ENCODE results near the gene GLS2. TPM values are rescaled to one million over a fixed set of nuclear protein-coding genes. Genes with fewer than 3 reads are reported as not detected.

Gene GLS2
- total and polyA plus RNA-seq, 5 donors from 2014 or later = 0.64 to 3.9 (median 1.3) TPM

GRCh38 chr12:56431850-56432249 lies 56.1 kb downstream of the GLS2 start:
- peaks cover 15% of the 10 kb centered on the region for H3K36me3 ChIP-seq (ENCODE audit: control insufficient read depth, insufficient read depth, low read length)
- H3K27me3 Mint-ChIP-seq = no peaks in the 10 kb centered on the region
- no peak for DNase-seq
- peak overlapping the region in 2 of 3 donors; percentile 25 to 75 for H3K27ac Mint-ChIP-seq
- no peak overlapping the region for H3K4me3 ChIP-seq (ENCODE audit: low read depth, low read length)
- H3K4me1 Mint-ChIP-seq = peaks cover 0 to 5% (median 0%) of the 10 kb centered on the region in 4 donors
- no peaks in the 10 kb centered on the region for H3K9me3 ChIP-seq (ENCODE audit: control insufficient read depth in 2 of 2, low read length in 2 of 2)
- H3K4me1 ChIP-seq (ENCODE audit: control insufficient read depth, insufficient read depth, low read length, poor library complexity, severe bottlenecking) = no peaks in the 10 kb centered on the region
- no peaks in the 10 kb centered on the region for H3K27me3 ChIP-seq (ENCODE audit: control insufficient read depth, insufficient read depth, low read length)
- H3K9me3 Mint-ChIP-seq = no peaks in the 10 kb centered on the region
- ATAC-seq (ENCODE audit: low read depth in 2 of 2) = no peak
- no peak overlapping the region for H3K4me3 Mint-ChIP-seq
- H3K27ac ChIP-seq (ENCODE audit: insufficient read depth, low read length, poor library complexity, severe bottlenecking) = no peak overlapping the region
- H3K36me3 Mint-ChIP-seq = peaks cover 7% of the 10 kb centered on the region

DNA sequence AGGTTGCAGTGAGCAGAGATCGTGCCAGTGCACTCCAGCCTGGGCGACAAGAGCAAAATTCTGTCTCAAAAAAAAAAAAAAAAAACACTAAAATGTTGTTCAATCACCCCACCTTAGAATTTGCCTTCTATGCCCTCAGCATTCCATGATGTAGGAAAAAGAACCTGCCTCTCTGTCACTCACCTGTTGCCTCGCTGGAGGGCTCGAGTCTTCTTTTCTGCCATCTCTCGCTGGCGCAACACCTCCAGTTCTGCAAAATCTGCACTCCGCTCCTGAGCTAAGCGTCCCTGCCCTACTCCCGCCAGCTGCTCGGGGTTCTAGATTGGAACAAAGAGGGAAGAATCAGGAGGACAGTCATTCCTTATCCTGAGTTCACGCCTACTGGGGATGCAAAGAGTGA lies 56.7 kb downstream of the GLS2 start:
- H3K27ac Mint-ChIP-seq = peak overlapping the region in 1 of 3 donors; percentile 75
- Histone ChIP-seq H3K4me3 (ENCODE audit: low read depth, low read length) (no peak overlapping the region), H3K9me3 (ENCODE audit: control insufficient read depth in 2 of 2, low read length in 2 of 2) (no peaks in the 10 kb centered on the region), H3K27ac (ENCODE audit: insufficient read depth, low read length, poor library complexity, severe bottlenecking) (no peak overlapping the region), H3K27me3 (ENCODE audit: control insufficient read depth, insufficient read depth, low read length) (no peaks in the 10 kb centered on the region), H3K4me1 (ENCODE audit: control insufficient read depth, insufficient read depth, low read length, poor library complexity, severe bottlenecking) (no peaks in the 10 kb centered on the region), H3K36me3 (ENCODE audit: control insufficient read depth, insufficient read depth, low read length) (peaks cover 15% of the 10 kb centered on the region)
- H3K36me3 Mint-ChIP-seq = peaks cover 7% of the 10 kb centered on the region
- peaks cover 0 to 5% (median 0%) of the 10 kb centered on the region in 4 donors for H3K4me1 Mint-ChIP-seq
- no peak overlapping the region for H3K4me3 Mint-ChIP-seq
- no peak for DNase-seq
- no peaks in the 10 kb centered on the region for H3K9me3 Mint-ChIP-seq
- no peaks in the 10 kb centered on the region for H3K27me3 Mint-ChIP-seq
- ATAC-seq (ENCODE audit: low read depth in 2 of 2) = no peak

DNA sequence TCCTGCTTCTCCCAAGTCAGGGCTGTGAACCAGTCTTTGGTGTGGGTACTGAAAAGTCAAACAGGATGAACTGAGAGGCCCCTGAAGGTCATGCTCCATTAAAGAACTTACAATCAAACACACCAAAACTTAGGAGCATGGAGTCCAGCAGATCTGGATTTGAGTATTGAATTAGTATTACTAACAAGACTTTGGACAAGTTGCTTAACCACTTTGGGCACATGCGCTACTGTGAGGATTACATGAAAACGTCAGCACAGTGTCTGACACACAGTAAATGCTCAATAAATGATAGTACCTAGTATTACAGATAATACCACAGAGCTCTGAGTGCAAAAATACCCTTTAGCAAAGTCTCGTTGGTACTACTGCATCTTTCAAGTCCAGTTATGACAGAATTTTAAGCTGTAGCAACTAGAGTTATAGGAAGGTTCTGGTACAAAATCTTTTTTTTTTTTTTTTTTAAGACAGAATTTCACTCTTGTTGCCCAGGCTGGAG lies 62.0 kb downstream of the GLS2 start:
- H3K27ac Mint-ChIP-seq = no peak overlapping the region
- H3K27me3 Mint-ChIP-seq = no peaks in the 10 kb centered on the region
- DNase-seq (no peak), ATAC-seq (ENCODE audit: low read depth in 2 of 2) (no peak)
- no peaks in the 10 kb centered on the region for H3K9me3 ChIP-seq (ENCODE audit: control insufficient read depth in 2 of 2, low read length in 2 of 2)
- no peaks in the 10 kb centered on the region for H3K27me3 ChIP-seq (ENCODE audit: control insufficient read depth, insufficient read depth, low read length)
- peaks cover 4 to 9% (median 5%) of the 10 kb centered on the region in 4 donors for H3K4me1 Mint-ChIP-seq
- H3K27ac ChIP-seq (ENCODE audit: insufficient read depth, low read length, poor library complexity, severe bottlenecking) = no peak overlapping the region
- H3K4me3 Mint-ChIP-seq = no peak overlapping the region
- no peak overlapping the region for H3K4me3 ChIP-seq (ENCODE audit: low read depth, low read length)
- peaks cover 16% of the 10 kb centered on the region for H3K36me3 Mint-ChIP-seq
- no peaks in the 10 kb centered on the region for H3K9me3 Mint-ChIP-seq
- H3K4me1 ChIP-seq (ENCODE audit: control insufficient read depth, insufficient read depth, low read length, poor library complexity, severe bottlenecking) = peaks cover 6% of the 10 kb centered on the region
- H3K36me3 ChIP-seq (ENCODE audit: control insufficient read depth, insufficient read depth, low read length) = peaks cover 31% of the 10 kb centered on the region

DNA sequence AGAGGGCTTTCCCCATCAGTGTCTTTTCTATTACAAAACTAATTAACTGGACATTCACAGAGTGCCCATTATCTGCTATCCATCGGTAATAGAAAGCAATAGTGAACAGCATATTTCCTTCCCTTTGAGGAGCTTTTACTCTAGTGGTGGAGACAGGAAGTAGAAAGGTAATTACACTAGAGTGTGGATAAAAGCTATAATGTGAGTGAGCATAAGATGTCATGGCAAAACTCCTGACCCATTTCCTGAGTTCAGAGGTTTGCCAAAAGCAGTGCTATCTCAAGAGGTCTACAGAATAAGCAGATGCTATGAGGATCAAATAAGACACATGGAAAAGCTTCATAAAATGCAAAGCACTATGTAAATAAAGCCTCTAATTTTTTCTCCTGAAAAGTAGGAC lies 62.8 kb downstream of the GLS2 start:
- Histone ChIP-seq H3K9me3 (ENCODE audit: control insufficient read depth in 2 of 2, low read length in 2 of 2) (no peaks in the 10 kb centered on the region), H3K27me3 (ENCODE audit: control insufficient read depth, insufficient read depth, low read length) (no peaks in the 10 kb centered on the region), H3K36me3 (ENCODE audit: control insufficient read depth, insufficient read depth, low read length) (peaks cover 31% of the 10 kb centered on the region), H3K4me3 (ENCODE audit: low read depth, low read length) (no peak overlapping the region), H3K27ac (ENCODE audit: insufficient read depth, low read length, poor library complexity, severe bottlenecking) (no peak overlapping the region), H3K4me1 (ENCODE audit: control insufficient read depth, insufficient read depth, low read length, poor library complexity, severe bottlenecking) (peaks cover 6% of the 10 kb centered on the region)
- Mint-ChIP-seq H3K27ac (peak overlapping the region; percentile 12 to 78 (median 26)), H3K27me3 (no peaks in the 10 kb centered on the region), H3K36me3 (peaks cover 23% of the 10 kb centered on the region), H3K4me1 (peaks cover 4 to 9% (median 5%) of the 10 kb centered on the region in 4 donors), H3K4me3 (no peak overlapping the region), H3K9me3 (no peaks in the 10 kb centered on the region)
- DNase-seq (peak in 1 of 3 donors; percentile 14), ATAC-seq (ENCODE audit: low read depth in 2 of 2) (peak; percentile 47 to 50)

Other genes with a start within 250 kb of the GLS2 start
- 40.1 TPM for gene ANKRD52, start 229.8 kb downstream of the GLS2 start, total RNA-seq
- 1 to 10 TPM; 5.0 to 7.5 (median 6.4) TPM for gene ANKRD52, start 229.8 kb downstream of the GLS2 start, polyA plus RNA-seq
- gene COQ10A, start 221.2 kb downstream of the GLS2 start, total RNA-seq = 23.7 TPM
- 10 to 100 TPM in 3 of 4 donors, 1 to 10 TPM in 1; 8.1 to 11.5 (median 11.0) TPM for gene COQ10A, start 221.2 kb downstream of the GLS2 start, polyA plus RNA-seq
- gene CS, start 187.8 kb downstream of the GLS2 start, total RNA-seq = 173 TPM
- 10 to 100 TPM; 69.3 to 85.8 (median 74.3) TPM for gene CS, start 187.8 kb downstream of the GLS2 start, polyA plus RNA-seq
- 47.6 TPM for gene CNPY2, start 172.2 kb downstream of the GLS2 start, total RNA-seq
- gene CNPY2, start 172.2 kb downstream of the GLS2 start, polyA plus RNA-seq = 100 to 1,000 TPM; 139 to 166 (median 156) TPM
- 83.5 TPM for gene PAN2, start 154.2 kb downstream of the GLS2 start, total RNA-seq
- gene PAN2, start 154.2 kb downstream of the GLS2 start, polyA plus RNA-seq = 10 to 100 TPM in 1 of 4 donors, 1 to 10 TPM in 3; 4.5 to 10.6 (median 7.3) TPM
- 27.1 TPM for gene IL23A, start 149.3 kb downstream of the GLS2 start, total RNA-seq
- gene IL23A, start 149.3 kb downstream of the GLS2 start, polyA plus RNA-seq = 10 to 100 TPM; 12.2 to 18.8 (median 16.8) TPM
- gene STAT2, start 128.1 kb downstream of the GLS2 start, total RNA-seq = 190 TPM
- gene STAT2, start 128.1 kb downstream of the GLS2 start, polyA plus RNA-seq = 10 to 100 TPM; 67.9 to 92.5 (median 79.8) TPM
- gene APOF, start 125.3 kb downstream of the GLS2 start, total RNA-seq = not detected
- gene APOF, start 125.3 kb downstream of the GLS2 start, polyA plus RNA-seq = not detected
- 7.3 TPM for gene TIMELESS, start 38.7 kb downstream of the GLS2 start, total RNA-seq
- 1 to 10 TPM; 2.8 to 6.3 (median 4.6) TPM for gene TIMELESS, start 38.7 kb downstream of the GLS2 start, polyA plus RNA-seq
- not detected for gene MIP, start 33.5 kb downstream of the GLS2 start, total RNA-seq
- gene MIP, start 33.5 kb downstream of the GLS2 start, polyA plus RNA-seq = under 1 TPM in 3 of 4 donors, not detected in 1; 0.07 to 0.24 (median 0.09) TPM
- gene SPRYD4, start 19.6 kb downstream of the GLS2 start, total RNA-seq = 5.3 TPM
- gene SPRYD4, start 19.6 kb downstream of the GLS2 start, polyA plus RNA-seq = 1 to 10 TPM in 3 of 4 donors, under 1 TPM in 1; 0.64 to 2.0 (median 1.5) TPM
- 3.1 TPM for gene RBMS2, start 33.7 kb upstream of the GLS2 start, total RNA-seq
- gene RBMS2, start 33.7 kb upstream of the GLS2 start, polyA plus RNA-seq = under 1 TPM in 3 of 4 donors, not detected in 1; 0.14 to 0.41 (median 0.23) TPM
- gene BAZ2A, start 142.2 kb upstream of the GLS2 start, total RNA-seq = 237 TPM
- gene BAZ2A, start 142.2 kb upstream of the GLS2 start, polyA plus RNA-seq = 10 to 100 TPM; 22.2 to 30.2 (median 22.6) TPM
- 277 TPM for gene ATP5F1B, start 157.8 kb upstream of the GLS2 start, total RNA-seq
- gene ATP5F1B, start 157.8 kb upstream of the GLS2 start, polyA plus RNA-seq = 1,000 to 10,000 TPM in 1 of 4 donors, 100 to 1,000 TPM in 3; 781 to 1,082 (median 867) TPM
- gene PTGES3, start 200.1 kb upstream of the GLS2 start, total RNA-seq = 128 TPM
- 100 to 1,000 TPM; 276 to 321 (median 303) TPM for gene PTGES3, start 200.1 kb upstream of the GLS2 start, polyA plus RNA-seq
- 920 TPM for gene NACA, start 237.1 kb upstream of the GLS2 start, total RNA-seq
- gene NACA, start 237.1 kb upstream of the GLS2 start, polyA plus RNA-seq = 1,000 to 10,000 TPM; 1,082 to 1,280 (median 1,145) TPM